GM13977 (cell line): ENCODE data around the gene ADAMTS9.

ENCODE experiments used
- DNase-seq: peaks from one replicate; pipeline ENCODE4 v3.0.0; 2012; ENCODE audit warnings: low spot score
- CTCF ChIP-seq: IDR thresholded peaks from 2 replicates; pipeline ENCODE4 v1.5.1; 2012; ENCODE audit warnings: mild to moderate bottlenecking, control low read depth; ENCODE audit not compliant: insufficient read depth; ENCODE audit errors: extremely low read depth, missing control alignments
- in situ Hi-C: fragments of 300-500 bp; cut with MboI; formaldehyde crosslinking; loops from one replicate; pipeline ENCODE4 v1.12.0; 2022; ENCODE audit warnings: low sequenced_read_pairs, low pct_unique_long_range_greater_than_20kb, mixed read lengths, inconsistent platforms; ENCODE audit not compliant: unreplicated experiment

The ADAMTS9 gene

GRCh38 chr3:64638981-64639481, 48.8 kb downstream of the ADAMTS9 start:
- in situ Hi-C loops: no loop called here
- TF ChIP-seq CTCF: no peak
- no peak for DNase-seq

GRCh38 chr3:64638511-64638910, 49.3 kb downstream of the ADAMTS9 start:
- TF ChIP-seq CTCF: no peak
- in situ Hi-C loops: no loop called here
- no peak for DNase-seq

GRCh38 chr3:64634417-64634816, 53.4 kb downstream of the ADAMTS9 start:
- no peak for TF ChIP-seq CTCF
- in situ Hi-C loops: no loop called here

GRCh38 chr3:64631951-64632350, 55.8 kb downstream of the ADAMTS9 start:
- in situ Hi-C loops: no loop called here
- no peak for TF ChIP-seq CTCF
- no peak for DNase-seq

More at GRCh38 chr3:64634417-64634816, 53.4 kb downstream of the ADAMTS9 start:
- no peak for DNase-seq

- no peak for DNase-seq
- TF ChIP-seq CTCF: no peak
- in situ Hi-C loops: no loop called here
Measured at GRCh38 chr3:64627471-64628321, 60.1 kb downstream of the ADAMTS9 start.

- in situ Hi-C loops: no loop called here
- no peak for DNase-seq
- TF ChIP-seq CTCF: no peak
Measured at GRCh38 chr3:64627042-64627441, 60.8 kb downstream of the ADAMTS9 start.
